Endothelial cell of umbilical vein (primary cell): ENCODE results near the gene BMAL2. TPM values are rescaled to one million over a fixed set of nuclear protein-coding genes. Genes with fewer than 3 reads are reported as not detected.

ENCODE experiments used
- BruUV-seq: library from RNA; stranded (reverse); fragments of 400-500 nt; replicated peaks from 2 replicates; lab custom pipeline; 2021; lab: Mats Ljungman, UMichigan
- CTCF ChIA-PET: fragments of 300-600, 350-600 bp; sonication (Branson Sonifier 250); formaldehyde crosslinking; loops from one replicate; lab custom pipeline; 2021; ENCODE audit warnings: antibody characterized with exemption, inconsistent platforms; lab: Charles Lee
- POLR2A ChIA-PET: fragments of 300-600, 350-600 bp; sonication (Branson Sonifier 250); formaldehyde crosslinking; loops from one replicate; lab custom pipeline; 2021; ENCODE audit warnings: antibody characterized with exemption, inconsistent platforms; lab: Charles Lee
- DNase-seq: peaks from one replicate; pipeline ENCODE4 v3.0.0-alpha.2; 2011; ENCODE audit warnings: low read depth, low spot score
- FAIRE-seq: peaks from 2 replicates; lab custom pipeline; 2011; peaks lifted over from hg19 to GRCh38; lab: Jason Lieb, UNC
- H2AFZ ChIP-seq: 2 replicates; pipeline ENCODE4 v1.6.0; 2012; ENCODE audit warnings: low read depth, low read length, control low read depth, inconsistent platforms
- H3K27ac ChIP-seq: 2 replicates; pipeline ENCODE4 v1.5.1; 2011; ENCODE audit warnings: low read depth, mild to moderate bottlenecking, control low read depth, low read length, moderate library complexity; ENCODE audit not compliant: insufficient read depth
- H3K27me3 ChIP-seq, 2 experiments: 2 replicates each; pipeline versions ENCODE4 v1.6.0 to v1.6.1; 2011; ENCODE audit warnings: low read length in 2 of 2, mixed read lengths in 1 of 2; ENCODE audit not compliant: control insufficient read depth in 2 of 2, insufficient read depth in 2 of 2
- H3K36me3 ChIP-seq, 2 experiments: 2 replicates in 1 of 2; 3 replicates in 1 of 2; pipeline ENCODE4 v1.5.1; 2011; ENCODE audit warnings: low read length in 2 of 2, mild to moderate bottlenecking in 1 of 2, moderate library complexity in 1 of 2; ENCODE audit not compliant: control insufficient read depth in 2 of 2, insufficient read depth in 2 of 2; ENCODE audit errors: extremely low read depth in 1 of 2
- H3K4me1 ChIP-seq: 3 replicates; pipeline ENCODE4 v1.5.1; 2011; ENCODE audit warnings: mild to moderate bottlenecking, low read length; ENCODE audit not compliant: control insufficient read depth, insufficient read depth; ENCODE audit errors: extremely low read depth
- H3K4me2 ChIP-seq: 2 replicates; pipeline ENCODE4 v1.6.1; 2011; ENCODE audit warnings: low read length, control low read depth, mixed read lengths; ENCODE audit not compliant: insufficient read depth
- H3K4me3 ChIP-seq, 3 experiments: fragments of 200-600 bp in 1 of 3; sonication (generic), shearing (Covaris generic) in 1 of 3; replicated peaks in 1 of 3; 2 replicates each; pipeline ENCODE4 v1.5.1; 2011 to 2016; ENCODE audit warnings: control low read depth in 3 of 3, low read length in 3 of 3, mild to moderate bottlenecking in 2 of 3, inconsistent platforms in 1 of 3, low read depth in 1 of 3, moderate library complexity in 1 of 3; ENCODE audit not compliant: insufficient read depth in 1 of 3
- H3K79me2 ChIP-seq: 2 replicates; pipeline ENCODE4 v1.6.0; 2012; ENCODE audit warnings: low read length, inconsistent platforms; ENCODE audit not compliant: control insufficient read depth, insufficient read depth
- H3K9ac ChIP-seq: replicated peaks from 2 replicates; pipeline ENCODE3; 2011; ENCODE audit warnings: low read length, control low read depth; ENCODE audit not compliant: insufficient read depth; ENCODE audit errors: extremely low read depth
- H3K9me1 ChIP-seq: replicated peaks from 3 replicates; pipeline ENCODE4 v1.6.0; 2011; ENCODE audit warnings: mild to moderate bottlenecking, low read length; ENCODE audit not compliant: control insufficient read depth, insufficient read depth; ENCODE audit errors: extremely low read depth
- H3K9me3 ChIP-seq: replicated peaks from 2 replicates; pipeline ENCODE4 v1.5.1; 2012; ENCODE audit warnings: low read length, inconsistent platforms; ENCODE audit not compliant: control insufficient read depth, insufficient read depth
- H4K20me1 ChIP-seq: replicated peaks from 2 replicates; pipeline ENCODE3; 2011; ENCODE audit warnings: mild to moderate bottlenecking, low read length; ENCODE audit not compliant: control insufficient read depth, insufficient read depth; ENCODE audit errors: extremely low read depth
- CTCF ChIP-seq, 2 donors: IDR thresholded peaks; 1 replicate in 1 of 2; 2 replicates in 1 of 2; pipeline ENCODE4 v1.5.1; 2011; ENCODE audit warnings: low read length in 2 of 2, mild to moderate bottlenecking in 2 of 2, moderate library complexity in 2 of 2, control low read depth in 1 of 2, inconsistent platforms in 1 of 2, low read depth in 1 of 2; ENCODE audit not compliant: insufficient read depth in 1 of 2; ENCODE audit errors: extremely low read depth in 1 of 2
- EZH2 ChIP-seq: IDR thresholded peaks from 2 replicates; pipeline ENCODE4 v1.6.1; 2012; ENCODE audit warnings: borderline replicate concordance, low read depth, mild to moderate bottlenecking, moderate library complexity, low read length, inconsistent platforms; ENCODE audit not compliant: severe bottlenecking
- GATA2 ChIP-seq: IDR thresholded peaks from 2 replicates; pipeline ENCODE4 v1.7.0; 2011; ENCODE audit warnings: low read depth, mild to moderate bottlenecking, moderate library complexity, mixed read lengths, low read length; ENCODE audit not compliant: insufficient read length, insufficient read depth
- POLR2AphosphoS5 ChIP-seq: IDR thresholded peaks from 2 replicates; pipeline ENCODE4 v1.6.1; 2012; ENCODE audit warnings: low read depth, mild to moderate bottlenecking, control low read depth, low read length, moderate library complexity; ENCODE audit not compliant: insufficient read depth
- dilution Hi-C: fragments of 300-500 bp; cut with MboI; formaldehyde crosslinking; loops from one replicate; pipeline ENCODE4 v1.15.0; 2019; ENCODE audit warnings: low sequenced_read_pairs; ENCODE audit not compliant: extremely low pct_ligation_motif_present
- intact Hi-C: fragments of 100-400 bp; cut with micrococcal nuclease; formaldehyde crosslinking; loops from one replicate; pipeline ENCODE4 v1.10.0; 2022
- polyA plus RNA-seq, 4 experiments: library from polyadenylated mRNA; depleted of rRNA in 3 of 4; stranded (reverse) in 3 of 4; unstranded in 1 of 4; fragments of >200 nt; gene quantifications; 2 replicates each; pipeline versions ENCODE4 v1.2.1 to v1.2.3, GENCODE V29; 2011 to 2012; ENCODE audit warnings: missing spikeins in 1 of 4
- total RNA-seq: library from RNA; stranded (reverse); gene quantifications from 2 replicates; pipeline ENCODE4 v1.2.3, GENCODE V29; 2021

Gene BMAL2
- total and polyA plus RNA-seq, 2 donors (not counting 3 experiments of a cell fraction or from before 2014, with no cell fraction given), result 5.9 to 33.3 TPM

DNA sequence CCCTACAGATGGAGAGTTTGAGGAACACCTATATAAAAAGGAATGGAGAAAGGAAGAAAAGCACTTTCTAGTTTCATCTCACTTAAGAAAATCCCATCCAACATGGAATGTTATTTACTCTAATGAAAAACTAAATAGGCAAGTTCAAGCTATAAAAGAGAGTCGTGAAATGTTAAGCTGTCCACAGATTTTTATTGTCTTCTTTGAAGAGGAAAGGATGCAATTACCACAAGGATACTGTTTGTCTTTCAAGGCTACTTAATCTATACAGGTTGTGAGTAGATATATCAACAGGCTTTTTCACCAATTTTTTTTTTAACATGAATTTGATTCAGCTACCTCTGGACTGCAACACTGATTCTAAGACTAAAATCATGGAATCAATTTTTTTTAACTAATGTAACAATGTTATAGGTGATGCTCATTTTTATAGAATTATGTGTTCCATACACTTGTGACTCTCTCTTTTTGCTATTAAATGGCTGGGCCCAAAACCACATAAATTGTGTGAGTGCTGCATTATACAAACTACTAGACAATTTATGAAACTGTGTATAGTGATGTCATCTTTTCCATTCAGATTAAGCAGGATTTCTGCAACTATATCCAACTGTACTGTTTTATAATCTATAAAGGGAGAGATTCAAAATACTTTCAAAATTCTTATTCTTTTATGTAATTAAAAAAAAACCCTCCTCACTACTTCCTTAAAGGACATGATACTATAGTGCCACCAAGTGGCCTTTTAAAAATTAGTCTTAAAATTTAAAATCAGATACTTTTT lies 26.8 kb upstream of the BMAL2 start:
- H3K4me2 ChIP-seq, result no peak overlapping the region
- H3K9me1 ChIP-seq, result no peaks in the 10 kb centered on the region
- H2AFZ ChIP-seq, result no peak overlapping the region
- TF ChIP-seq CTCF (IDR thresholded peaks at IDR 0.05; ENCODE audit: extremely low read depth in 1 of 2, insufficient read depth in 1 of 2, low read depth in 1 of 2, low read length in 2 of 2) (peak in 1 of 2 donors; percentile 12), EZH2 (no peak), GATA2 (no peak), POLR2AphosphoS5 (no peak)
- H3K4me3 ChIP-seq, result no peak overlapping the region
- H3K36me3 ChIP-seq, result peaks cover 4 to 10% of the 10 kb centered on the region in 2 experiments
- no peaks in the 10 kb centered on the region for H4K20me1 ChIP-seq
- no peaks in the 10 kb centered on the region for H3K9me3 ChIP-seq
- ChIA-PET POLR2A (interaction anchor here (1.6 to 1.7 kb wide), 2 partner anchors 62 to 283 kb away, joined by 5 to 7 read pairs; partner anchors contain the start of genes MED21 and STK38L), CTCF (interaction anchor here (0.6 to 8.1 kb wide), 97 partner anchors 9 to 1188 kb away, joined by 3 to 268 read pairs (median 6); partner anchors contain the start of genes BMAL2, FGFR1OP2, ITPR2 and MED21)
- intact Hi-C loops (loop anchor here (1.0 to 10.0 kb wide), 5 partner anchors 61 to 451 kb away; no protein-coding TSS in a partner anchor), dilution Hi-C loops (no loop called here)
- no peak overlapping the region for H3K27ac ChIP-seq
- no peak for FAIRE-seq
- H3K4me1 ChIP-seq, result peaks cover 6% of the 10 kb centered on the region
- no peak overlapping the region for H3K9ac ChIP-seq
- peak; percentile 64 for DNase-seq
- H3K79me2 ChIP-seq, result no peaks in the 10 kb centered on the region
- H3K27me3 ChIP-seq, result no peaks in the 10 kb centered on the region
- no TSS peak for BruUV-seq
